ENCODE measurements around the gene PTPRN.
"Not testable (repeated sequence)": the region's sequence is repeated elsewhere in the genome, so short reads cannot be mapped to it uniquely, and the experiment has no call there.

The PTPRN gene

GRCh38 chr2:219291394-219291793, 17.8 kb downstream of the PTPRN start:
- intact Hi-C loops (cut with DNase I) = no loop called here
- peak in 7 of 42 donors; percentile 7 to 41 (median 25) for DNase-seq

- intact Hi-C loops (cut with DNase I) = no loop called here
- peak in 4 of 42 donors; percentile 25 to 34 (median 27) for DNase-seq
Measured at GRCh38 chr2:219290381-219291171, 18.6 kb downstream of the PTPRN start.

GRCh38 chr2:219289537-219290361, 19.5 kb downstream of the PTPRN start:
- DNase-seq = peak; percentile 70 to 94 (median 85)

GRCh38 chr2:219289195-219289536, 20.0 kb downstream of the PTPRN start:
- peak in 1 of 42 donors; percentile 10 for DNase-seq
- intact Hi-C loops (cut with DNase I) = no loop called here

More at GRCh38 chr2:219289537-219290361, 19.5 kb downstream of the PTPRN start:
- intact Hi-C loops (cut with DNase I) = no loop called here

GRCh38 chr2:219287580-219288265, 21.5 kb downstream of the PTPRN start:
- peak in 3 of 42 donors; percentile 2 to 35 (median 9) for DNase-seq
- intact Hi-C loops (cut with DNase I) = no loop called here

GRCh38 chr2:219287116-219287440, 22.1 kb downstream of the PTPRN start:
- intact Hi-C loops (cut with DNase I); DNase-seq: not testable (repeated sequence)

- intact Hi-C loops (cut with DNase I) = no loop called here
- DNase-seq = peak in 31 of 42 donors; percentile 26 to 79 (median 60)
Measured at GRCh38 chr2:219286436-219287115, 22.6 kb downstream of the PTPRN start.

- intact Hi-C loops (cut with DNase I) = no loop called here
- DNase-seq = peak in 41 of 42 donors; percentile 58 to 91 (median 79)
Measured at GRCh38 chr2:219285894-219286425, 23.2 kb downstream of the PTPRN start.

- intact Hi-C loops (cut with DNase I) = no loop called here
- DNase-seq = peak in 2 of 42 donors; percentile 29 to 45
Measured at GRCh38 chr2:219285373-219285735, 23.8 kb downstream of the PTPRN start.

GRCh38 chr2:219284501-219285372, 24.5 kb downstream of the PTPRN start:
- intact Hi-C loops (cut with DNase I) = no loop called here
- peak in 1 of 42 donors; percentile 36 for DNase-seq

GRCh38 chr2:219282943-219283581, 26.1 kb downstream of the PTPRN start:
- peak in 4 of 42 donors; percentile 8 to 40 (median 35) for DNase-seq
- intact Hi-C loops (cut with DNase I) = no loop called here

- intact Hi-C loops (cut with DNase I) = no loop called here
- DNase-seq = peak in 30 of 42 donors; percentile 39 to 82 (median 67)
Measured at GRCh38 chr2:219282375-219282774, 26.8 kb downstream of the PTPRN start.

- intact Hi-C loops (cut with DNase I) = no loop called here
- DNase-seq = no peak
Measured at GRCh38 chr2:219281588-219281987, 27.6 kb downstream of the PTPRN start.

- intact Hi-C loops (cut with DNase I) = no loop called here
- DNase-seq = peak in 3 of 42 donors; percentile 40 to 57 (median 51)
Measured at GRCh38 chr2:219280651-219281050, 28.6 kb downstream of the PTPRN start.

- intact Hi-C loops (cut with DNase I) = loop anchor here (2.0 kb wide), 2 partner anchors 15 to 73 kb away; partner anchors contain the start of gene ZFAND2B
Measured at GRCh38 chr2:219279916-219280516, 29.2 kb downstream of the PTPRN start.

GRCh38 chr2:219279151-219279915, 29.9 kb downstream of the PTPRN start, which contains the start of gene DNAJB2:
TSS of gene DNAJB2 (plus strand) at chr2:219279366. CDS start at chr2:219279834, 468 bp downstream.
- intact Hi-C loops (cut with DNase I) = loop anchor here (2.0 kb wide), 2 partner anchors 15 to 73 kb away; partner anchors contain the start of gene ZFAND2B
- peak; percentile 98 to 100 (median 99) for DNase-seq

More at GRCh38 chr2:219279916-219280516, 29.2 kb downstream of the PTPRN start:
- peak in 1 of 42 donors; percentile 56 for DNase-seq

Measured in head of caudate nucleus (tissue), 42 donors.